Activated CD8-positive, alpha-beta memory T cell treated with anti-CD3 and anti-CD28 coated beads for 4 hours (primary cell): ENCODE measurements around the gene STK11.

Experiments used
- DNase-seq, 2 donors: peaks; one replicate each; pipeline ENCODE4 v3.0.0-alpha.2; 2020; ENCODE audit warnings: low read depth in 2 of 2

STK11 gene, protein sequence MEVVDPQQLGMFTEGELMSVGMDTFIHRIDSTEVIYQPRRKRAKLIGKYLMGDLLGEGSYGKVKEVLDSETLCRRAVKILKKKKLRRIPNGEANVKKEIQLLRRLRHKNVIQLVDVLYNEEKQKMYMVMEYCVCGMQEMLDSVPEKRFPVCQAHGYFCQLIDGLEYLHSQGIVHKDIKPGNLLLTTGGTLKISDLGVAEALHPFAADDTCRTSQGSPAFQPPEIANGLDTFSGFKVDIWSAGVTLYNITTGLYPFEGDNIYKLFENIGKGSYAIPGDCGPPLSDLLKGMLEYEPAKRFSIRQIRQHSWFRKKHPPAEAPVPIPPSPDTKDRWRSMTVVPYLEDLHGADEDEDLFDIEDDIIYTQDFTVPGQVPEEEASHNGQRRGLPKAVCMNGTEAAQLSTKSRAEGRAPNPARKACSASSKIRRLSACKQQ

DNA sequence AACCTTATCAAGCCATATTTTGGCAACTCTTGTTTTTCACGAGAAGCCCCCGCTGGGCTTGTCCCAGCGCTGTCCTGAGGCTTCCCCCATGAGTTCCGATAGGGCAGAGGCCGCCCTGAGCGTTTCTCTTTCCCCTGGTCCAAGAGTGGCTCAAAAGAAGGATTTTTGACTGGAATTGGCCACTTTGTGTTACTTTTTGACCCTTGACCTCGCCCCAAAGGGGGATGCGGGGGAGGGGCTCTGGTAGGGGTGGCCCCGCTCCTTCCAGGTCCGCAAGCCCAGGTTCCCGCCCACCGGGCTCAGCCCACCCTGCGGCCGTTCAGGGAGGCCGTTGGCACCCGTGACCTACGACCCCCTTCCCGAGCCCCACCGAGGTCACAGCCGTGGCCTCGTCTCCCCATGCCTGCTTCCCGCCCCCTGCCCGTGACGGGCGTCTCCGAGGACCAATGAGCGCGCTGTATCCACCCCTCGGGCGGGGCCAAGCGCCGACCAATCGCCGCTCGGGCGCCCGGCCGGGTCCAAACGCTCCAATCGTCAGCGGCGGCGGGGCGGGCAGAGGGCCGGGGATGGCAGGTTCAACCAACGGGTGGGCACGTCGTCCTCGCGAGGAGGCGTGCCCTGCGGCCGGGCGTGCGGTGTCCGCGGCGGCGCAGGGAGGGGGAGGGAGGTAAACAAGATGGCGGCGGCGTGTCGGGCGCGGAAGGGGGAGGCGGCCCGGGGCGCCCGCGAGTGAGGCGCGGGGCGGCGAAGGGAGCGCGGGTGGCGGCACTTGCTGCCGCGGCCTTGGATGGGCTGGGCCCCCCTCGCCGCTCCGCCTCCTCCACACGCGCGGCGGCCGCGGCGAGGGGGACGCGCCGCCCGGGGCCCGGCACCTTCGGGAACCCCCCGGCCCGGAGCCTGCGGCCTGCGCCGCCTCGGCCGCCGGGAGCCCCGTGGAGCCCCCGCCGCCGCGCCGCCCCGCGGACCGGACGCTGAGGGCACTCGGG is at the start of gene STK11:
STK11 (plus strand) TSS at position 665 of the 986 bp plus-strand sequence. CDS start 1,136 bp downstream, outside the sequence.
- peak; percentile 98 to 99 for DNase-seq

DNA sequence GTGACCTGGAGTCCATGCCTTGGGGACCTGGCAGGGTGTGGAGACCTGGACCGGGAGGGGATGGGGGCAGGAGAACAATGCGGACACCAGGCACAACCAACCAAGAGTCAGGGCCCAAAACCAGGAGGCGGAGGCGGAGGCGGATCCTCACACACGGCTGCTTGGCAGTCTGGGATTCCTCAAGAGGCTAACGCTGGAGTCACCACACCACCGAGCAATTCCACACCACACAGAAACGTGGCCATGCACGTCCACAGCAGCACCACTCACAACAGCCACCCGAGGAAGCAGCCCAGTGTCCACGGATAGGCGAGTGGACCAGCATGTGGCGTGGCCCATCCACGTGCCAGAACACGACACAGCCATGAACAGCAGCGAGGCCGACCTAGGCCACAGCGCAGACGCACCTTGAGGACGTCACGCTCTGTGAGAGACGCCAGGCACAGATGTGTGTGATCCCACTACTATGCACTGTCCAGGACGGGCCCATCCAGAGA is 49.2 kb upstream of the STK11 start:
- no peak for DNase-seq

DNA sequence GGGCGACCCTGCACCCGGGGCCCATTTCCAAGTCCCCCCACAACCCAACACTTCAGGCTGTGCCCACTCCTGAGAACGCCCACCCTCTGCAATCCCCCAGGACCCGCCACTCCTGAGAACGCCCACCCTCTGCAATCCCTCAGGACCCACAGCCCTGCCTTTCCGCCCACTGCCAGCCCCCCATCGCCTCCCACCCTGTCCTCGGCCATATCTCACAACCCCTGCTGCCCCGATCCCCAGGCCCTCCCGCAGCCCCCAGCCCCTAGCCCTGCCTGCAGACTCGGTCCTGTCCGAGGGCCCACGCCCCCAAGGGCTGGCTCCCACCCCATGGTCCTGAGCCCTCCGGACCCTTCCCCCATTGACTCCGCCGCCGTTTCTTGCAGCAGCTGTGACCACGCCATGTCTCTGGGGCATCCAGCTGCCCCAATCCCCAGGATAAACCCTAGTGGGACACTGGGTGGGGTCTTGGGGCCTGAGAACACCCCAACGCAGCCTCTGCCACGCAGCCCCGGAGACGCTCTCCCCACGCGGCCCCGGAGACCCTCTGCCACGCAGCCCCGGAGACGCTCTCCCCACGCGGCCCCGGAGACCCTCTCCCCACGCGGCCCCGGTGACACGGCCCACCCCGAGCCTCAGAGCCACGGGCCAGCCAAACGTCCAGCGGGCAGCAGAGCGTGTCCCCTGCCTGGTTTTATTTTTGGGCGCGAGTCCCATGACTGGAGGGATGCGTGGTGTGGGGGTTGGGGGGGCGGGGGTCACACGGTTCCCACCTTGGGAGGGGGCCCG is 48.6 kb upstream of the STK11 start:
- DNase-seq, result no peak

DNA sequence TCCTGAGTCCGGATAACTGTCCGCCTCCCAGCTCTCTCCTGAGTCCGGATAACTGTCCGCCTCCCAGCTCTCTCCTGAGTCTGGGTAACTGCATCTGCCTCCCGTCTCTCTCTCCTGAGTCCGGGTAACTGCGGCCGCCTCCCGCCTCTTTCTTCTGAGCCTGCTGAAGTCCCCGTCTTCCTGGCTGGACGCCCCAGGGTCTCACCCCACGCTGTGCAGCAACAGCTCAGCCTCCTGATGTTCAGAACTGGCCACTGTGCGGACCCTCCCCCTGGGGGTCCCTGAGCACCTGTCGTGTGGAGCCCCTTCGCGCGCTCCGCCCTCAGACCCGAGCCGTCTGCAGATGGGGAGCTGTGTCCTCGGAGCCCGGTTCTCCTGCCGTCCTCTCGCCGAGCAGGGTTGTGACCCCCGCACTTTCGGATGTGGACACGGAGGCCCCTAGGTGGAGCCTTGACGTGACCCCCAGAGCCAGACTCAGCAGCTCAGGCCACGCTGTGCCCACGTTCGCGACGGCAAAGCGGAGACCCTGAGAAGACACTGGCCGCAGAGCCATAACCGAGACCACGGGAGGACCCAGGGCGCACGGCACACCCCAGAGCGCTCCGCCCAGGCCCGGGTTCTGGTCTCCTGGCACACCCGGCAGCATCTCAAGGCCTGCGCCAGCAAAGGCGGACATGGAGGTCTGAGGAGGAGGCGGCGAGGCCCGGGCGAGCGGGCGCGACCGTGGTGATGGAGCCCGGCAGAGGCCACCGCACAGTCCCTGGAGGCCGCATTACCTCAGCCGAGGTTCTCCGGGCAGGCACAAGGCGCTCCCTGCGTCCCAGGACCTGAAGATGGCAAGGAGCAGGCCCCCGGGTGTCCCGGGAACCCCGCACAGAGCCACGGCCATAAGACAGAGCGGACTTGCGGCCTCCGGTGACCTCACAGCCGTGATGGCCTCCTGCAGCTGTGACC is 47.4 kb upstream of the STK11 start:
- no peak for DNase-seq

DNA sequence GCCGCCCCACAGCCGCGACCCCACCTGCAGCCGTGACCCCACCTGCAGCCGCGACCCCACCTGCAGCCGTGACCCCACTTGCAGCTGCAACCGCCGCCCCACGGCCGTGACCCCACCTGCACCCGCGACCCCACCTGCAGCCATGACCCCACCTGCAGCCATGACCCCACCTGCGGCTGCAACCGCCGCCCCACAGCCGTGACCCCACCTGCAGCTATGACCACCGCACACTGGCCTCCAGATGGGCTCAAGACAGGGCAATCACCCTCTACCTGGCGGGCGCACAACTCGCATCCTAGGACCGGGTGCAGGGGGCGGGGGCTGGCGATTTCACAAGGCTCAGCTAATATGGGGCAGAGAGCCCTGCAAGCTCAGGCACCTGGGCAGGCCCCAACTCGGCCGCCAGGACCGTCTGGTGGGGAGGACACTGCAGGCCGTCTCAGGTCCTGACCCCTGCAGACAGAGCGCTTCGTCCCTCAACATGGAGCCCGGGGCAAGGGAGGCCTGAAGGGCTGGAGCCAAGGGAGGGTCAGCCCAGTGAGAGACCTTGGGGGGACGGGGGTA is 46.6 kb upstream of the STK11 start:
- DNase-seq, result no peak

DNA sequence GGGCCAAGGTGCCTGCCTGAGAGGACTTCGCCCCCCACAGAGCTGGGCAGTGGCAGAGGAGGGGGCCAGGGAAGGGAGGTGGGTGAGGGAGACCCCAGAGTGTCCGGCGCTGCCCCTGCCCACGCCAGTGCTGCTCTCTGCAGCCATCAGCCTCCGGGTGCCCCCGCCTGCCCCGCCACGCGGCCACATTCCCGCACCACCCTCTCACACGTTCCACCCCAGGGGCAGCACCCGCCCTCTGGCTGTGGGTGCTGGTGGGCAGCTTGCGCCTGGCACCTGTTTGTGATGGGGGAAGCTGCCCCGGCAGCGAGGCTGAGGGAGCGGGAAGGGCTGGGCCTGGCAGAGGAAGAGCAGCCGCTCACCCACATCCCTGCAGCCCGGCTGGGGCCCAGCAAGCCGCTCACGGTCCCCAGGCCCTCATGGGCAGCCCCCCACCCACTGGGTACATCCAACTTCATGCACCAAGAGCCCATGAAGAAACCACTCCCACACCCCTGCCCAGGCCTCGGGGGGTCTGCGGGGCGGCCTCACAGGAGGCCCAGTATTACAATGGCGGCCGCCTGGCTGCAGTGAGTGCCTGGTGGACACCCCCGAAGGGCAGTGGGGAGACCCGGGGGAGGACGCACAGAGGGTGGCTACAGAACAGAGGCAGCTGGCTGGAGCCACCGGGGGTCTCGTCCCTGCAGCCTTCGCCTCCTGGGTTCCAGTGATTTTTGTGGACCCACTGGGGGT is 45.5 kb upstream of the STK11 start:
- DNase-seq, result no peak

DNA sequence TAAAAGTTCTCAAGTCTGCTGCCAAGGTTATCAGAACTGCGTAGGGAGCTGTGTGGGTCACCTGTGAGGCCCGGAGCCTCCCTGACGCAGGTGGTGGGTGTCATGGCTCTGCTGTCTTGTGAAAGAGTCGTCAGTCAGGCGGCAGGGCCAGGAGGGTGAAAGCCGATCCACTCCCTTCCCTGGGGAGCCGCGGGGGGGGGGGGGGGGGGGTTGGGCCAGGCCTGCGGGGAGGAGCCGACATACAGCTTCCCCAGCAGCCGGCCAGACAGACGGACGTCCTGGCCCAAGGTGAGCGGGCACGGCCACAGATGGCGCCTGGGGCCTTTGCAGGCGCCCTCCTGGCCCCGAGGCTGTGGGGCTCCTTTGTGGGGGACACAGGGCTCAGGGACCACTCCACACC is 43.9 kb upstream of the STK11 start:
- DNase-seq, result no peak

DNA sequence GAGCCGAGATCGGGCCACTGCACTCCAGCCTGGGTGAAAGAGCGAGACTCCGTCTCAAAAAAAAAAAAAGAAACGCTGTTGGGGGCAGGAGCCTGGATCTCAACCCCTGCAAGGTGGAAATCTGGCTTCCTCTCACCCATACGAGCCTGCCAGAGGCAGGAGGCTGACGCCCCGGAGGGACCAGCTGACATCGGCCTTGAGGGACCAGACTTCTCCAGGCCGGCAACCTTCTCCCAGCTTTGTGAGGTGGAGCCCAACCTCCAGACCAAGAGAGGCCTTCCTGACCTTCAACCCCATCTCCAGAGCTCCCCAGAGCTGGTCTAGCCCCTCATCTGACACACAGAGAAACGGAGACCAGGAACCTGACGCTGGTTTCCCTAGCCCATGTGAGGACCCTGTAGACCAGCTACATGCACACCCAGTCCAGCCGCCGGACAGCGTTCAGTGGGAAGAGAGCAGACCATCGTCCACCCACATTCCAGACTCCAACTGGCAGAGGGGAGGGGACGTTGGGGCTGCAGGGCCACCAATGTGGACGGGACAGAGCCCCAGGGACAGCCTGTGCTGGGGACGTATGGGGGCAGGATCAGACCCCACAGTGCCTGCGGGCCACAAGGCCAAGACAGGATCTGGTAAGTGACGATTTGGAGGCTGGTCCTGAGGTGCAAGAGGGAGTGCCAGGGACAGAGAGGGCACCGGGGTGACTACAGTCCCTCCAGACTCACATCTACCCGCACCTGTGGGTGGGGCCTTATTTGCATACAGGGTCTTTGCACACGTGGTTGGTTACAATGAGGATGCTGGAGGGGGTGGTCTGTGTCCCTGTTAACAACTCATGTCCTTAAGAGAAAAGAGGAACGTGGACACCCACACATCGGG is 42.9 kb upstream of the STK11 start:
- DNase-seq, result no peak

DNA sequence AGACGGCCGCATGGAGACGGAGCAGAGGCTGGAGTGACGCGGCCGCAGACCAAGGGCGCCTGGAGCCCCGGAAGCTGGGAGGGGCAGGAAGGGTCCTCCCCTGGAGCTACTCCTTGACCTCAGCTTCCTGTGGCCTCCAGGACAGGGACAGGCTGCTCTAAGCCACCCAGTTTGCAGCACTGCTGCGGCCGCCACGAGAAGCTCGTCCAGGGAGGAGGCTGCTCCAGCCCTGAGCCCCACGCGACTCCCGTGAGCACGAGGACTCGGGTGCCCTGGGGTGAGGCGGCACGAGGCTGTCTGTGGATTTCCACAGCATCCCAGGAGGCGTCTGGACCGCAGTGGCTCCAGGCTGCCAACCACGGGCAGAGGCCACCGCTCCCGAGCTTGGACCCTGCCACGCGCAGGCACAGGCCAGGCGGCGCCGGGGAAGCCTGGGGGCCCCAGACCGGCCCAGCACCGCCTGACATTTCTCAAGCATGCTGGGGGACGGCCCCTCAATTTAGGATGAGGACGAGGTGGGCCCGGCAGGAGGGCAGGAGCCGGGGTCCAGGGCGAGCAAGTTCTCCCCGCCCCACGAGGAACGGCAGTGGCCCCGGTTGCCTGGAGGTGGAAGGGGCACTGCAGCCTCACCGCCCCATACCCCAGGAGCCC is 42.2 kb upstream of the STK11 start:
- DNase-seq, result no peak

DNA sequence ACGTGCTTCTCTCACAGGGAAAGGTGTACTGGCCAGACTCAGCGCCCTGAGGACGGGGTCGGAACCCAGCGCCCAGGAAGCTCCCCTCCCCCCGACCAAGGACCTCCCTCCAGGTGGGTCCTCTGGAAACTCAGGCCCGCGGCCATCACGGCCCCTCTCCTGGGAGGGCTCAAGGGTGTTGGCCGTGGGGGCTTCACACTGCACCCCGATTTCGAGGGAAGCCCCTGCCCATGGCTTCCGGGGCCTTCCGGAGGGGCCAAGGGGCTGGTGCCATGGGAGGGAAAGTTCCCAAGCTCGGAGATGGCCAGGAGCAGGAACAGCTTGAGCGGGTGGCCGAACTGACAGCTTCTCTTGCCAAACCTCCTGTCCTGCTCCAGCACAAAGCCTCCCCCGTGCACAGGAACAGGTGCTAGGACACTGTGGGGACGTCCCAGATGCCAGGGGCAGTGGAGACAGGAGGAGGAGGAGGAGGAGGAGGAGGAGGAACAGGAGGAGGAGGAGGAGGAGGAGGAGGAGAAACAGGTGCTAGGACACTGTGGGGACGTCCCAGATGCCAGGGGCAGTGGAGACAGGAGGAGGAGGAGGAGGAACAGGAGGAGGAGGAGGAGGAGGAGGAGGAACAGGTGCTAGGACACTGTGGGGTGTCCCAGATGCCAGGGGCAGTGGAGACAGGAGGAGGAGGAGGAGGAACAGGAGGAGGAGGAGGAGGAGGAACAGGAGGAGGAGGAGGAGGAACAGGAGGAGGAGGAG is 41.5 kb upstream of the STK11 start:
- DNase-seq, result no peak

DNA sequence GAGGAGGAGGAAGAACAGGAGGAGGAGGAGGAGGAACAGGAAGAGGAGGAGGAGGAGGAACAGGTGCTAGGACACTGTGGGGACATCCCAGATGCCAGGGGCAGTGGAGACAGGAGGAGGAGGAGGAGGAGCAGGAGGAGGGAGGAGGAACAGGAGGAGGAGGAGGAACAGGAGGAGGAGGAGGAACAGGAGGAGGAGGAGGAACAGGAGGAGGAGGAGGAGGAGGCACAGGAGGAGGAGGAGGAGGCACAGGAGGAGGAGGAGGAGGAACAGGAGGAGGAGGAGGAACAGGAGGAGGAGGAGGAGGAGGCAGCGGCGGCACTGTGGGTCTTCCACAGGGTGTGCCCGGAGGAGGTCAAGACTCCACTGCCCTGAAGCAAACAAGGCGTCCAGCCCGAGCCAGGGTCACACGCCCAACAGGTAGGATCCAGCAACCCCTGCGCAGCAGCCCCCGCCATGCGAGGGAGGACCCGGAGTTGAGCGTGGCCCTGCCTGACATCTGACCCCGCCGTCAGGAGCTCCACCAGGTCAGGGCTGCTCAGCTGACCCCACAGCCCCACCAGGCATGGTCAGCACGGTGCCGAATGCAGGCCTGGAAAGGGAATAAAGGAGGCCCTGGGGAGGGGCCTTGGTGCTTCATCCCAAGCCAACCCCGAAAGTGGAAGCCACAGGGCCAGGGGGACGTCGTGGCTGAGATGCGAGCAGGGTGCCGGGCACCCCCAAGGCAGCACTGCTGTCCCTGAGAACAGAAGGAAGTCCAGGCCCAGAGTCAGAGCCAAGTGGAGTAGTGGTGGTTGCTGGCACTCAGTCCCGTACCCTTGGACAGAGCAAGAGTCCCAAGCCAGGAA is 40.7 kb upstream of the STK11 start:
- DNase-seq, result no peak

DNA sequence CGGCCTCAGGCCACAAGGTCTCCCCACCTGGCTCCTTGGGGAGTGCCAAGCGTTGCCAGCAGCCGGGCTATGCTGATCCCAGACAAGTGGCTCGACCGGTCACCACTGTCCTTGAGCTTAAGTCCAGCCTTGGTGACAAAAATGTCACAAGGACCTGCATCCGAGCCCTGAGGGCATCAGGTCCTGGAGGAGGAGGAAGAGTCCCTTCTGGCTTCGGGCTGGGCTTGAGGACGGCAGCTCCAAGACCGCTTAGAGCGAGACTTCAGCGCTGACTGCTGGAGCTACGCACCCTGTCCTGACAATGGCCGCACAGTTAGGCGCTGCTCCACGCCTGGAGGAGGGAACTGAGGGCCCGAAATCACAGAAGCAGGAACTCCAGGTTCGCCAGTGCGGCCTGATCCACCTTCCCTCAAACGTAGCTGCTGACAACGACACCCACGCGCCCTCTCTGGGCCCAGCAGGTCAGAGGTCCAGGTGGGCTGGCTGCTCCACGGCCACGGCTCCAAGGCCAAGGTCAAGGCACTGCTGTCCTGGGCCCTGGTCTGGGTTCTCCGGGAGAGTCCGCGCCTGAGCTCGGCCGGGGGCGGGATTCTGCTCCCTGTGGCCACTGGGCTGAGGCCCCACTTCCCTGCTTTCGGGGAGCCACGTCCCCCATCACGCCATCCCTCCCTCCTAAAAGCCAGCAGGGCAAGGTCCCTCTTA is 38.6 kb upstream of the STK11 start:
- DNase-seq, result no peak

DNA sequence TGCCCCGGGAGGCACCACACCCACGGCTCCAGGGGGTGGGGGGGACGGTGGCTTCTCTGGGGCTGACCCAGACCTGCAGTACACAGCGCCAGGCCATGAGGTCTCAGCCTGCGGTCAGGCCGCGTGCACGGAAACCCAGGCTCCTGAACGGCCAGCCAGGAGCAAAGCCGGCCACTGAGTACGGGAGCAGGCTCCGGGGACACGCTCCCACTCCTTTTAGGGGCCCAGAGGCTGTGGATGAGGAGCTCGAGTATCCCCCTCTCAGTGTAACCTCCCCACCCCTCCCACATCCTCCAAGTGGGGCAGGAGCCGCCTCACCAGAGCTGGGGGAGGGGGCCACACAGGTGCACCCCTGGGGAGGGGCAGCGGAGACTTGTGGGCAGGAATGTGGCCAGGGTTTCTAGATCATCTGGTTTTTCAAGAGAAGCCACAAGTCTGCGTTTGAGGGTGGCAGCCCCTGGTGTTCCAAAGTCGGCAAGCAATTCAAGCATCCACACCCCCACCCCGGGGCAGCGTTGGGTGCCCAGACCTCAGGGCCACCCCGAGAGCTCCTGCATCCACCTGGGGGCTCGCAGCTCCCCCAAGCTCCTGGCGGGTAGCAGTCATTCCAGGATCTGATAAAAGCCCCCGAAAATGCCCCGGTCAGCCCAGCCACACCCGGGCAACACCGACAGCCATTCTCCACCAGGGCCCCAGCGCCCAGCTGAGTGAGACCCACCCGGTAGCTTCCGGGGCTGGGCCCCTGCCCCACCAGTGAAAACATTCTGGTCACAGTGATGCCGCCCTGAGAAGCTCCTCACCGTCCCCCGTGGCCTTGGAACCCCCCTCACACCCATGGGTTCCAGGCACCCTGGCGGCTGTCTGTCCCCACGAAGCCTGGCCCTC is 37.6 kb upstream of the STK11 start:
- no peak for DNase-seq

DNA sequence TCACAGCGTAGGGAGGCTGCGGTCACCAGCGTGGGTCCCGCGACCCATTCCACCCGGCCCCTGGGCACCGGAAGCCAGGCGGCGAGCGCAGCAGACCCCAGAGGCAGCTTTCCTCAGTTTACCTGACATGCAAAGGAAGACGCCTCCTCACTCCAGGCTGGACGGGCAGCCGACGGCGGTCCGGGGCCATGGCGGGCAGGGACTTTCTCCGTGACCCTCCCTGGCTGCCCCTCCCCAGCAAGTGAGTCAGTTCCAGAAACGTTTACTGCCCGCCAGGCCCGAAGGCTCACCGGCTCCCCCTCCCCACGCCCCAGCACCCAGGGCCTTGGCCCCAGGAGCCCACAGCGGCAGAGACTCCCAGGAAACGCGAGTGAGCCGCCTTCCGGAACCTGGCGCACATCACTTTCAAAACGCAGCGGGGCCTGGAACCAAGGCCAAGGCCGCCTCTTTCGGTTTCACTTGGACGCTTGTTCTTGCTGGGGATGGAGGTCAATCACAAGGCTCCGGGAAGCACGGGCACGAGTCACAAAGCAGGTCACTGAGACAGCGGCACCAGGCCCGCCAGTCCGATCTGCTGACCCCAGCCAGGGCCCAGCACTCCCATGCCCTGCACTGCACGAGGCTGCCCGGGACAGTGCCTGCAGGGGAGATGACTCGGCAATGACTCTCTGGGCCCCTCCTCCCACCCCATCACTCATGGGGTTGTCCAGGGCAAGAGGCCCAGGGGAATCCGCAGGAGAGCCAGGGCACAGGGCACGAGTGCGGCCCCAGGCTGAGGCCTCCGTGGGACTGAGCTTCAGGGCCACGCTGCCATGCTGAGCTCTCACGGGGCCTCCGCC is 36.8 kb upstream of the STK11 start:
- no peak for DNase-seq
